ENCODE results near the gene ANKFY1.
"Not testable (repeated sequence)": the region's sequence is repeated elsewhere in the genome, so short reads cannot be mapped to it uniquely, and the experiment has no call there.

The ANKFY1 gene

DNA sequence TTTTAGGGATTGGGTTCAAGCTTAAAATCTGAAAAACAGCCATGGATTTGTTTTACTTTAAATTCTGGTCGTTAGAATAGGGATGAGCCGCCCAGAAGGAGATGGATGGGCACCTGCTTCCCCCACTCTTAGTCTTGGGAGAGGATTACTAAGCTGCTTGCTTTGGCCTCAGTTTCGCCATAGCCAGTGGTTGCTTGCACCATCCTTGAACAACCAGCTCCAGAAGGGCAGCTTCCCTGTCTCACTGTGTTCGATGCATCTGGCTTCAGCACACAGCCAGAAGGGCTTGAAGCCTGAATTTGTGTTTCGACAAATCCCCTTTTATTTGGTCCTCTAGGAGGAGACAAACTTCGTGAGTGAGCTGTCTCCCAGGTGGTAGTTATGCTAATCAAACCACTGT lies 113.7 kb downstream of the ANKFY1 start:
- no peak for DNase-seq

DNA sequence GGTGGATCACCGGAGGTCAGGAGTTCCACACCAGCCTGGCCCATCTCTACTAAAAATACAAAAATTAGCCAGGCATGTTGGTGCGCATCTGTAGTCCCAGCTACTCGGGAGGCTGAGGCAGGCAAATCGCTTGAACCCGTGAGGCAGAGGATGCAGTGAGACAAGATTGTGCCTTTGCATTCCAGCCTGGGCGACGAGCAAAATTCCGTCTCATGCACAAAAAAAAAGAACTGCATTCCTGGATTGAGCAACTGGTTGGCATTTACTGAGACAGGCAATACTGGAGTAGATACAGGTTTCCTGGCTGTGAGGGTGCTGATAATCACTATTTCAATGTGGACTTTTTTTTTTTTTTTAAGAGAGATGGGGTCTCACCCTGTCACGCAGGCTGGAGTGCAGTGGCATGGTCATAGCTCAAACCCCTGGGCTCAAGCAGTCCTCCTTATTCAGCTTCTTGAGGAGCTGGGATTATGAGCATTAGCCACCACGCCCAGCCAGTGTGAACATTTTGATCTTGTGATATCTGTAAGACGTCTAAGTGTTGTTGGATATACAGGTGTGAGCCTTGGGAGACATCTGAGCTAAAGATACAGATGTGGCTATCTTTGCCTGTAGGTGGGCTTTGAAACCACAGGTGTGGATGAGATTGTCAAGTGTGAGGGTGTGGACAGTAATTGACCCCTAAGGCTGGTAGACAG lies 115.0 kb downstream of the ANKFY1 start:
- DNase-seq: no peak

GRCh38 chr17:4147751-4148310 lies 115.9 kb downstream of the ANKFY1 start:
- no peak for DNase-seq

DNA sequence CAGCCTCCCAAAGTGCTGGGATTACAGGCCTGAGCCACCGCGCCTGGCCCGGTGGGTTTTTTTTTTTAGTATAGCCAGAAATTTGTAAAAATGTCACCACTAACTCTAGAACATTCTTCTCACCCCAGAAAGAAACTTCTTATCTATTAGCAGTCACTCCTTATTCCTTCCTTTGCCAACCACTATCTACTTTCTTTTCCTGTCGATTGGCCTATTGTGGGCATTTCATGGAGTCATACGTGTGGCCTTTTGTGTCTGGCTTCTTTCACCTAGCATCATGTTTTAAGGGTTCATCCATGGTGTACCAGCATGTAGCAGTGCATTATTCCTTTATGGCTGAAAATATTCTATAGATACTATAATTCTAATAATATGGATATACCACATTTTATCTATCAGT lies 117.1 kb downstream of the ANKFY1 start:
- no peak for DNase-seq

GRCh38 chr17:4144422-4144747 lies 119.4 kb downstream of the ANKFY1 start:
- DNase-seq: no peak

DNA sequence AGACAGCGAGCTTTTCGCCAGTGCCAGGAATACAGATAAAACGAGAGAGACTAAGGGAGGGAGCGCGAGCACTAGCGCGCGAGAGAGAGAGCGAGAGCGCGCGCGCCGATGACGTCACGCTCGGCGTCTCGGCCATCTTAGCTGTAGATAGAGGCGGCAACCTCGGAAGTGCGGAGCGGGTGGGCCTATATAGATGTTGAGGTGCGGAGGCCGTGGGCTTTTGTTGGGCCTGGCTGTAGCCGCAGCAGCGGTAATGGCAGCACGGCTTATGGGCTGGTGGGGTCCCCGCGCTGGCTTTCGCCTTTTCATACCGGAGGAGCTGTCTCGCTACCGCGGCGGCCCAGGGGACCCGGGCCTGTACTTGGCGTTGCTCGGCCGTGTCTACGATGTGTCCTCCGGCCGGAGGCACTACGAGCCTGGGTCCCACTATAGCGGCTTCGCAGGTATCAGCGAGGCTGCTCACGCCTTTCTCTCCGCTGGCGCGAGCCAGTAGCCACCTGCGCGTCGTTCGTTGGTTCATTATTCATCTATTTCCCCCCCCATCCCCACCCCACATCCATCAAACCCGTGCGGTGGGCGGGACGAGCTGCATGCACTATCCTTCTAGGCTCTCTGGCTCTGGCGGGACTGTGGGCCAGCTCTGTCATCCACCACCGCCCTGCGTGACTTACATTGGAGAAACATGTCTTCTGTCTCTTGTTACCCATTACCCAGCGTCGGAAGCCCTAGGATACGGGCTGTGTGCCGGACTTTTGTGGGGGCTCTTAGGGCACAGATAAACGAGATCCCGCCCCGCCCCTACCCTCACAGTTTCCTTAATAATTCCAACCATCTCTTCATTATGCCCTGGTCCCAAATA lies 120.0 kb downstream of the ANKFY1 start:
- peak; percentile 65 for DNase-seq

DNA sequence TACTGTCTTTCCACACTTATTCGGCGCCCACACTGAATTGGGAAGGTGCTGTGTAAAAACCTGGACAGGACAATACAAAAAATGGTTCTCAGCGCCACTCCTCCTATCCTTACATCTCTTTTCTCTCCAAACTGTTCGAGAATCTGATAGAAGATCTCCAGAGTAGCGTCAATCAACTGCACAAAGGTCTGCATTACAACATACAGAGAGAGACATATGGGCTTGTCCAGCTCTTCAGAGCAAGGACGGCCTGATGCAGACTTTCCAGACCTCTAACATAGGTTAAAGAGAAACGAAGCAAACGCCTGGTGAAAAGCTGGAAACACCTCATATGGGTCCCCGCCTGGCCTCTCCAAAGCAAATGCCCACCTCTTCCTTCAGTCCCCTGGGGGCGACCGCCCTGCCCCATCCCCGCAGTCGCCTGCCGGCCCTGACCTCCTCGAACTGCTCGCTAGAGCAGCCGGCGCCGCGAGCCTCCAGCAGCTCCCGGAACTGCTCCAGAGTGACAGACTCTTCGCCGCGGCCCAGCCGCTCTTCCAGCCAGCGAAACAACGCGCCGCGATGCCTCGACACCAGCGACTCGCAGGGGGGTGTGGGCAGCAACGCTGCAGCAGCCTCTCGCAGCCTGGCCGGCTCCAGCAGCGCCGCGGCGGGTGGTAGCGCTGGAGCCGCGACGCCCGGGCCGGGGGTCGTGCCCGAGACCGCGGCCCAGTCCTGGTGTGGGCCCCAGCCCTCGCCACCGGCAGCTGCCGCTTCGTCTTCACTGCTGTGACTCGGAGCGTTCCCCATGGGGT lies 121.5 kb downstream of the ANKFY1 start:
- no peak for DNase-seq

- DNase-seq: no peak
These were observed 123.7 kb downstream of the ANKFY1 start for GRCh38 chr17:4140125-4140524.

- DNase-seq: not testable (repeated sequence)
These were observed 124.8 kb downstream of the ANKFY1 start for GRCh38 chr17:4138906-4139526.

DNA sequence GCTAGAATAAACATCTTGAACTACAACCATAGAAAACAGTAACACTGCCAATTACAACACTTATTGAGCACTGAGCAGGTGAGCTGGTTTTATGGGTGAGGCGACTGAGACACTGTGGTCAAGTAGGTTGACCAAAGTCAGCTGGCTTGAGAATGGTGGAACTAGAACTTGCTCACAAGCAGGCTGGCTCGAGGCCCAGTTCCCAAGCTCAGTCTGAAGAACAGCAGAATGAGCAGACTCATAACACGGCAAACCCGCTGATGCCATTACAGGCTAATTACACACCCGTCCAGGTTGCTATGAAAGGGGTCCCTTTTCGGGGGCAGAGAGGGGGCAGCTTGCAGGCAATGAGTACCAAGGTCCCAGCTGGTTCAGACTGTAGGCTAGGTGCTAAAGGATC lies 127.4 kb downstream of the ANKFY1 start:
- no peak for DNase-seq

DNA sequence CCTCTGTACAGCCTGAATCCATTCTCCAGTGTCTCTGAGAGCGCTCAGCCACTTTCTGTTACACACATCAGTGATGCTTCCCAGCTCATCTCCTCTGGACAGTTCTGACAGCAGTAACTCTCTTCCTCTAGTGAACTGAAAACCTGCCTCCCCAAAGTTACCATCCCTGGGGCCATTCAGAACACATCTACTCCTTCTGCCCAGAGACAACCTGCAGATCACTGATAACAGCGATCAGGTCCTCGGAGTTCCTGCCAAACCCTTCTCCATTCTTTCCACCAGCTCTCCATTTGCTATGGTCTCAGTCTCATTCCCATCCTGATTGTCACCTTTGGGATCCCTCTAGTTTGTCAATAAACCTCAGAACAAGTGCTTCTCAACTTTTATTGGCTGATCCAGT lies 128.3 kb downstream of the ANKFY1 start:
- no peak for DNase-seq

DNA sequence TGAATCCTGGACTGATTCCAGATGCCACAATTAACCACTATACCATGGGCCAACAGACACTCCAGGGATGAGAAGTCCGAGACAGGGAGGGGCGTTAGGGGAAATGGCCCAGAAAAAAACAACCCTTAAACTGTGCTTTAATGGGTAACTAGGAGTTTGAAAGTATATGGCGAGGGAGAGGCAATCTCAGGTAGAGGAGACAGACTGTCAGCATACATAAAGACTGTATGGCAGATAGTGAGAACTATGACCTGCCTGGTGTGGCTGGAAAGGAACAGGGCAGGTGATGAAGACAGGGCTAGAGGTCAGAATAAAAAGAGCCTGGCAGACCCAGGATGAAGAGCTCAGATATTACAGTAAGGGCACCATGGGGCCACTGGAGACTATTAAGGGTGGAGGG lies 129.1 kb downstream of the ANKFY1 start:
- no peak for DNase-seq

- no peak for DNase-seq
These were observed 133.1 kb downstream of the ANKFY1 start for GRCh38 chr17:4130715-4131114.

GRCh38 chr17:4127555-4127954 lies 136.2 kb downstream of the ANKFY1 start:
- DNase-seq: no peak

GRCh38 chr17:4125552-4125951 lies 138.2 kb downstream of the ANKFY1 start:
- DNase-seq: no peak

DNA sequence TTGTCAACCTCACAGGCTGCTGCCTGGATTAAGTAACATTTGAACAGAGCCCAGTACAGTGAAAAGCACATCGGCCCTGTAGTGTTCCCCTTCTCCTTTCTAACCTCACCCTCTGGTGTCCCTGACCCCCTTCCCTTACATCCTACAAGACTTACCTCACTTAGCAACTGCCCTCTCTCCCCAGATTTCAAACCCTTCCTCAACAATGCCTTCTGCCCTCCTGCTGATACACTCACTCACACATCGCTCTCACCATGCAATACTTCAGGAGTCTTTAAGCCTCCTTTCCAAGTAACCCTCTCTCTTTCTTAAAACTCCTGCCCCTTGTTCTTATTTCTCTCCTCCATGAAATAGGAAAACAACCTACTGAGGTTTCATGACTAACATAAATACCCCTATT lies 138.8 kb downstream of the ANKFY1 start:
- no peak for DNase-seq

- DNase-seq: no peak
These were observed 143.4 kb downstream of the ANKFY1 start for GRCh38 chr17:4120332-4120731.

- DNase-seq: no peak
These were observed 144.5 kb downstream of the ANKFY1 start for GRCh38 chr17:4119299-4119698.

DNA sequence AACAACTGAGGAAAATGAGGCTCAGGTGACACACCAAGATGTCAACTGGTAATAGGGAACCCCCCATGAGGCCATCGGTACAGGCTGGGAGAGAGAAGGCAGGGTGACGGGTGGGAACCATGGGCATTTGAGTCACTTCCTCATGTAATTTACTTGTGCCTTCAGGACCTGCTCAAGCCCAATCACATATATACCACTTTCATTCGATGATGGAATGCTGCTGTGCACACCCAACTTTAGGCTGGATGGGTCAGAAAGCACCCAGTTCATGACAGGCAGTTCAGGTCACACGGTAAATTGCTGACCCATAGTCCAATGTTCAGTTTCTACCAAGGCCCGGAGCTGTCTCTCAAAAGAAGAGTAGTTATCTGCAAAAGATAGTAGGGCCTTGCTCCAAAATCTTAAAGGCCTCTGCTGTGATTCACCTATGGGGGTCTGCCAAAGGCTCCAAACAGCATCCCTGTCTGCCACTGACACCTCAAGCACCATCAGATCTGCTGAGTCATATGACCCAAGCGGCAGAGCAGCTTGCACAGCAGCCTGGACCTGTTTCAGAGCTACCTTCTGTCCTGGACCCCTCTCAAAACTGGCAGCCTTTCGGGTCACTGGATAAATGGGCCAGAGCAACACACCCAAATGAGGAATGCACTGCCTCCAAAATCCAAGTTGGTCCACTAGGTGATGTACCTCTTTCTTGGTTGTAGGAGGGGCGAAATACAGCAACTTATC lies 145.6 kb downstream of the ANKFY1 start:
- DNase-seq: no peak

DNA sequence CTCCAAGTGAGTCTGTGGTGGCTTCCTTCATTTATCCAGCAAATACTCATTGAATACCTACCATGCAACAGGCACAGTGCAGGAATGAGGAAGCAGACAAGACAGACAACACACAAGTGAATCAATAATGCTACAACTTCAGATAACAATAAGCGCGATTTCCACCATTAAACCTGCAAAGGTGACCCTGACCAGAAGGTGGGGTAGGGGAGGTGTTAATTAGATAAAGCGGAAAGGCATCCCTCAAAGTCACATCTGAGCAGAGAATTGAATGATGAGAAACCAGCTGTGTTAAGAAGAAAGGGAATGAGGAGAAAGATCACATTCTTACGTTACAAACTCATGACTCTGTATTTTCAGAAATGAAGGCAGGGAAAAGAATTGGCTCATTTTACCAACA lies 147.3 kb downstream of the ANKFY1 start:
- no peak for DNase-seq

All from 8988T (cell line).